HG02973 (cell line): ENCODE data around the gene HOXA5.

Experiments
- ATAC-seq: cut with Tn5 transposase; IDR thresholded peaks from one replicate; pipeline ENCODE4 v1.9.1; 2021; ENCODE audit warnings: moderate library complexity; ENCODE audit not compliant: unreplicated experiment

The HOXA5 gene

DNA sequence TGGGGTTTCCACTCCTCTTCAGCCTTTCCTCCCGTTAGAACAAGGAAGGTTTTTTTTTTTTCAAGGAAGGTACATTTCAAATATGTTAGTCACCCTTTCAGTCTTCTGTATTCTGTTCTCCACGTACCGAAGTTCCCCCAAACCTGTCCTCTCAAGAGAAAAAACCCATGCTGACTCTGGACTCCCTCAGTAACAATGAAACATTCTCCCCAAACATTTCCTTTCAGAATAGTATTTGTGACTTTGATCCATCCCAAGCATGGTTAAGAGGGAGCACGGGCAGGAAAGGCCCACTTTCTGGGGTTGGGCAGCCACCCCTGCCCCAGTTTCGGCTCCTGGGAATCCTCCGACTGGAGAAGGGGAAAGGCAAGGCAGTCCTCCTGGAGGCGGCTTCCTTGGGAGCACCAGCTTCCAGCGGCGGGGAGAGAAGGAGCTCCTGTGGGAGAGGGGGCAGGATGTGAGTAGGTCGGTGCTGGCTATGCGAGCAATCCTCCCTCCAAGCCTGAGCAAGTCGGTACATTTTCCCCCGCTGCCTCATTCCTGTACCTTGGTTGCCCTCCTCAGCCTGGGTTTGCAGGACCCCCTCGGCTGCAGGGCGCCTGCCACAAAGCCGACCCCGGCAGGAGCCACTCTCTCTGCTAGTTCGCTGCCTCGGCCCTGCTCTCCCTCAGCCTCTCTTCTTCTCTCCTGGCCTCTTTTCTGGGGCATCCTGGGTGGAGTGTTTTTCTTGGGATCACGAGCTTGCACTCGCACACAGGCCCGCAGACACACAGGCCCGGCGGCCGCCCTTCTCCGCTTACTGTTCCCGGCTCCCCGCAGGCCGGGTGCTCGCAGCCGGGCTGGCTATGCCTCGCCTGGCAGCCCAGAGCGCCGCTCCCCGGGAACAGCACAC lies 45.5 kb downstream of the HOXA5 start:
- no peak for ATAC-seq

DNA sequence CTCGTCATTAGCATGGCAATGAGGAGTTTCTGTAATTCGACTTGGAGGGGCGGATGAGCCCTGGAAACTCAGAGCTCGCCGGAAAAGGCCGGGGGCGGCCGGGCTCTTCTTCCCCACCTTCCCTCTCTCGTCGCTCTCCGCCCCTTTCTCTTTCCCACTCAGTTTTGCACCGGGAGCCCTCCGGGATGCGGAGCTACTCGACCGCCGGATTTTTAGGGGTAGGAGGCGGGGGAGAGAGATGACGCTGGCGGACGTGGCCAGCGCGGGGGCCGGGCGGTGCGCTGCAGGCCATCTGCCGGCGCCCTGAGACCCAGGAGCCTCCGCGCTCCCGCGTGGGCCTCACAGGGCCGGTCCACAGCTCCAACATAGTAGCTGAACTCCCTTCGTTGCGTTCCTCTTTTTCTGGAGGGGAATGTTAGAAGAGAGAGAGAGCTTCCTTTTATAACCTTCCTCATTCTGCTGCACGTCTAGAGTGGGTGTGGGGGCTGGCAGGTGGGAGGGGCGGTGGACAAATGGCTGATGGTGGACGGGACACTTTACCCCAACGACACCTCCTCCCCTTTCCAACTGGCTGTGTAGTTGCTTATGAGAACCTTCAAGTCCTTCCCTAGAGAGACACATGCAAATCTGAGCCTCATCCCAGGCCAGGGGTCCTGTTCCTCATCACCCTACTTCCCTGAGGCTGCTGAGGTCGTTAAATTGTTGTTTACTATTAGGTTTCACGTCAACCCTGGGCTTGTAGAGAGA lies 46.5 kb downstream of the HOXA5 start:
- no peak for ATAC-seq

DNA sequence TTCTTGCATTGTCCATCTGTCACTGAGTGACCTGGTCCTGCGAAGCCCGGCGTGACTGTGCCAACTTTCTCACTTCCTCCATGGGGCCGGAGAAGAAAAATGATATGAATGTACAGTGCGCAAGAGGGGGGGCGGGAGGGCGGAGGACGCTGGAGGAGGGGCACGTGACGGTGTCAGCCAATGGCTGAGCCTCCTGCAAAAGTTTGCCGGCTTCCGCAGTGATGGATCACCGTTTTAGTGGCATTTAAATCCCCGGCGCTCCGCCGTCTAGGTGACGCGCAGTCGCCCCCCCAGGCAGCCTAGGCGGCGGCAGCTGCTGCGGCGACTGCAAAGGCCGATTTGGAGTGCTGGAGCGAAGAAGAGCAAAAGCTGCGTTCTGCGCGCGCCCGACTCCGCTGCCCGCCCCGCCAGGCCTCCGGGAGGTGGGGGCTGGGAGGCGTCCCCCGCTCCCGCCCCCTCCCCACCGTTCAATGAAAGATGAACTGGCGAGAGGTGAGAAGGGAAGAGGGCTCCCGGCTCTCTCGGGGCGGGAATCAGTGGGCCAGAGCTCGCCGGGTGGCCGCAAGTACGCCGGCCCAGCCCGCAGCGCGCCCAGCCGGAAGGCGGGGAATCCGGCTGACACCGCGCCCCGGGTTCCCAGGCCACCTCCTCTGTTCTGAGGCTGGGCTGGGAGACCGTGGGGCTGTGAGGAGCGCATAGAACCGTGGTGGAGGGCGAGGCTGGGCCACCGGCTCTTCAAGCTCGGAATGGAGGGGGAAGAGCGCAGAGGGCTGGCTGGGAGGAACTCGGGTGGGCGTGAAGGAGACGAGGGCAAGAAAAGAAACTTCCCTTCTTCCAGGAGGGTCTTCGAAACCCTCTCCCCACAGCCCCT lies 47.3 kb downstream of the HOXA5 start, which contains the start of gene HOXA1:
HOXA1 (minus strand) TSS at position 104 of the 871 bp plus-strand sequence; CDS start at position 16, 88 bp downstream.
- ATAC-seq = peak; percentile 80

DNA sequence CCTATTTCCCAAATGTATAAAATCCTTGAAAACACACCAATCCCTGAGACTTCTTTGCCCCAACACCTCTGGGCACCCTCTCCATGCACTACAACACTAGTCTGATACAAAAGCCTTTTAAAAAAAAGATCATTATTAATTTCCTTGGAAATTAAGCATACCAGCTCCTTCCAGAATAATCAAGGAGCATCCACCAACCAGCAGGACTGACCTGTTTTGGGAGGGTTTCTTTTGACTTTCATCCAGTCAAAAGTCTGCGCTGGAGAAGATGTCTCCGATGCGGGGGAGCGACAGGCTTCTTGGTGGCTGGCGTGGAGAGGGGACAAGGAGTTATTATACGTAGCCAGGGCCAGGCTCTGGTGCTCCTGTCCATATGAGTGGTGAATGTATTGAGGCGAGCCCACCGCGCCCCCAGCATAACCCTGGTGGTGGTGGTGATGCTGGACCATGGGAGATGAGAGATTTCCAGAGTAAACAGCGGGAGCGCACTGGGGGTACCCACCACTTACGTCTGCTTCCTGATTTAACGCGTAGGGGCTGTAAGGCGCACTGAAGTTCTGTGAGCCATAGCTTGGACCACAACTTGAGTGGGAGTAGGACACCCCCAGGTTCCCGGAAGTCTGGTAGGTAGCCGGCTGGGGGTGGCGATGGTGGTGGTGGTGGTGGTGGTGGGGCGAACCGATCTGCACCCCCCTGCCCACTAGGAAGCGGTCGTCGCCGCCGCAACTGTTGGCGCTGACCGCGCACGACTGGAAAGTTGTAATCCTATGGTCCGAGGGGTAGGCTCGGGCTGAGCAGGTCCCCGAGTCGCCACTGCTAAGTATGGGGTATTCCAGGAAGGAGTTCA lies 48.2 kb downstream of the HOXA5 start:
- peak; percentile 9 for ATAC-seq

GRCh38 chr7:27094304-27095049 lies 49.0 kb downstream of the HOXA5 start:
- no peak for ATAC-seq

DNA sequence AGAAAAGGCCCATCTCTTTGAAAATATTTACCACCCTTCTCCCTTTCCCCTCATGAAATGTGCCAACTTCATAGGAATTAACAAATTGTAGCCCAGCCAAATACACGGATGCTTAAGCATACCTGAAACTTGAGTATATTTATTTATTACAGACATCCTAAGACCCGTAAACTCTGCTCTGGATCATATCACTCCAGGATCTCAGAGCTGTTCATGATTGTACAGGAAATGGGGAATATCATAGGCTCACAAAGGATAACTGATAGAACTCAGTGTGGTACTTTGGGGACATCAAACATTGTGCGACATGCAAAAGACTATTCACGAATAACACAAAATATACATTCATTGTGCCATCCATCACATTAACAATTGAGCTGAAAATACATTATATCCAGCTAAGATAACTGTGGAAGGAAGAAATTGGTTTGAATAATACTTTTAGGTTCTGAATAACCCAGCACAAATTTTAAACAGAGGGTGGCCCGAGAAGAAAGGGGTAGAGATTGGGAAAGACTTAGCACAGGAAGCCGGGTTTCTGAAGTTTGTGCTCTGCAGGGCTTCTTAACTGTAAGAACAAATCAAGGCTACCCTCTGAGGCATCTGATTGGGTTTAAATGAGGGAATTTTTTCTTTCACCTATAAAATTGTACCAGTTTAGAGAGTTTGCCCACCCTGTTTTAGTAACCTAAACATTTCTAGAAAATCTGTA lies 50.1 kb downstream of the HOXA5 start:
- no peak for ATAC-seq

- no peak for ATAC-seq
Measured at GRCh38 chr7:27092819-27093110, 50.7 kb downstream of the HOXA5 start.

GRCh38 chr7:27091941-27092818 lies 51.3 kb downstream of the HOXA5 start:
- no peak for ATAC-seq

DNA sequence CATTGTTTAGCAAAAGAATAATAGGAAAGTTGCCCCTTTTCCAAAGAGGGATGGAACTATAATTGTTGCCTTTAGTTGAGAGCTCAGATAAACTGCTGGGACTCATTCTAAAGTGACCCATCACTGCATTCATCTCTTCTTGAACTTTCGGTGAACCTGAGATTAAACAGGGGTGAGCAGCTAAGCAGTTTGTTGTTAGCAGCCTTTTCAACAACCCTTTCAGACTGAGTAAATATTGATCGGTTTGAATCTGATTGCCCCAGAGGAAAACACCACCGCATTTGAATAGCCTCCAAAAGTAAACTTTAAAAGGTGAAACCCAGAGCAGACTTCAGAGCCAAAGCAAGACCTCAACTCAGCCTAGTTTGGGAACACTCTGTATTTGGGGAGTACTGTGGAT lies 52.4 kb downstream of the HOXA5 start:
- ATAC-seq = no peak
